ENCODE data around the gene RAB28. TPM values are rescaled to one million over a fixed set of nuclear protein-coding genes. Genes with fewer than 3 reads are reported as not detected.

The RAB28 gene
- total and polyA plus RNA-seq, 9 of the 15 experiments (the other 6 are each of a cell fraction or from before 2014, with no cell fraction given) = 6.7 to 40.4 (median 23.0) TPM

DNA sequence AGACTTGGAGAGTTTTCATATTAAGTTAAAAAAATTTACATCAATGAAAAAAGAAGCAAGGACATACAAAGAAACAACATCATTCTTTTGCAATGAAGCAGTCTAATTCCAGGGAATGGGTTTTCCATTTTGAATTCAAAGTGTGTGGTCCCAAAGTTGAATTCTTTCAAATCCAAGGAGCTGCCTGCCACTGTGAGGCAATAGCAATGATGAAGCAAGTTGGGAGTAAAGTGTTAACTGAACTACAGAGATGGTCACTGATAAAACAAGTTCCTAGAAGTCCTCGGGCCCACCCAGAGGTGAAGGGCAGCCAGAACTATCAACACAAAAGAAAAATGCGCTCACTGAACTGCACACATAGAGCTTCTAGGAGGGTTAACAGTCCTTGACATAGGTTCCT, 115.9 kb downstream of the RAB28 start (continued):
- TF ChIP-seq TSC22D4 (tag; IDR thresholded peaks at IDR 0.05) = no peak
- no peak for TF ChIP-seq NR1H2 (CRISPR knock-in tag; IDR thresholded peaks at IDR 0.05)
- TF ChIP-seq MXI1 (IDR thresholded peaks at IDR 0.05; ENCODE audit: low read depth, low read length) = no peak
- peak; percentile 34; the same call in 1 of the 2 replicates for TF ChIP-seq CBFA2T2 (conservative IDR thresholded peaks at IDR 0.05)
- no peak for TF ChIP-seq WHSC1 (IDR thresholded peaks at IDR 0.05; ENCODE audit: low read length)
- TF ChIP-seq, protein P1, sequence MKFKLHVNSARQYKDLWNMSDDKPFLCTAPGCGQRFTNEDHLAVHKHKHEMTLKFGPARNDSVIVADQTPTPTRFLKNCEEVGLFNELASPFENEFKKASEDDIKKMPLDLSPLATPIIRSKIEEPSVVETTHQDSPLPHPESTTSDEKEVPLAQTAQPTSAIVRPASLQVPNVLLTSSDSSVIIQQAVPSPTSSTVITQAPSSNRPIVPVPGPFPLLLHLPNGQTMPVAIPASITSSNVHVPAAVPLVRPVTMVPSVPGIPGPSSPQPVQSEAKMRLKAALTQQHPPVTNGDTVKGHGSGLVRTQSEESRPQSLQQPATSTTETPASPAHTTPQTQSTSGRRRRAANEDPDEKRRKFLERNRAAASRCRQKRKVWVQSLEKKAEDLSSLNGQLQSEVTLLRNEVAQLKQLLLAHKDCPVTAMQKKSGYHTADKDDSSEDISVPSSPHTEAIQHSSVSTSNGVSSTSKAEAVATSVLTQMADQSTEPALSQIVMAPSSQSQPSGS (CRISPR knock-in tag; IDR thresholded peaks at IDR 0.05) = no peak
- TF ChIP-seq GABPB1 (CRISPR knock-in tag; IDR thresholded peaks at IDR 0.05) = no peak
- TF ChIP-seq MAFF (IDR thresholded peaks at IDR 0.05; ENCODE audit: low read length) = peak; percentile 65; the same call in 1 of the 2 replicates
- TF ChIP-seq SMARCE1 (IDR thresholded peaks at IDR 0.05) = peak; percentile 88
- TF ChIP-seq NCOA4 (IDR thresholded peaks at IDR 0.05; ENCODE audit: partially characterized antibody) = no peak
- no peak for TF ChIP-seq KAT8 (IDR thresholded peaks at IDR 0.05; ENCODE audit: low read depth)
- peak; percentile 69 for TF ChIP-seq MAFK (IDR thresholded peaks at IDR 0.05; ENCODE audit: low read length)
- TF ChIP-seq, protein P2, sequence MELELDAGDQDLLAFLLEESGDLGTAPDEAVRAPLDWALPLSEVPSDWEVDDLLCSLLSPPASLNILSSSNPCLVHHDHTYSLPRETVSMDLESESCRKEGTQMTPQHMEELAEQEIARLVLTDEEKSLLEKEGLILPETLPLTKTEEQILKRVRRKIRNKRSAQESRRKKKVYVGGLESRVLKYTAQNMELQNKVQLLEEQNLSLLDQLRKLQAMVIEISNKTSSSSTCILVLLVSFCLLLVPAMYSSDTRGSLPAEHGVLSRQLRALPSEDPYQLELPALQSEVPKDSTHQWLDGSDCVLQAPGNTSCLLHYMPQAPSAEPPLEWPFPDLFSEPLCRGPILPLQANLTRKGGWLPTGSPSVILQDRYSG (tag; conservative IDR thresholded peaks at IDR 0.05; ENCODE audit: low read depth) = no peak
- TF ChIP-seq, protein P3, sequence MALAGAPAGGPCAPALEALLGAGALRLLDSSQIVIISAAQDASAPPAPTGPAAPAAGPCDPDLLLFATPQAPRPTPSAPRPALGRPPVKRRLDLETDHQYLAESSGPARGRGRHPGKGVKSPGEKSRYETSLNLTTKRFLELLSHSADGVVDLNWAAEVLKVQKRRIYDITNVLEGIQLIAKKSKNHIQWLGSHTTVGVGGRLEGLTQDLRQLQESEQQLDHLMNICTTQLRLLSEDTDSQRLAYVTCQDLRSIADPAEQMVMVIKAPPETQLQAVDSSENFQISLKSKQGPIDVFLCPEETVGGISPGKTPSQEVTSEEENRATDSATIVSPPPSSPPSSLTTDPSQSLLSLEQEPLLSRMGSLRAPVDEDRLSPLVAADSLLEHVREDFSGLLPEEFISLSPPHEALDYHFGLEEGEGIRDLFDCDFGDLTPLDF (CRISPR knock-in tag; IDR thresholded peaks at IDR 0.05) = no peak
- TF ChIP-seq RNF2 (IDR thresholded peaks at IDR 0.05) = peak; percentile 87
- TF ChIP-seq, protein P4, sequence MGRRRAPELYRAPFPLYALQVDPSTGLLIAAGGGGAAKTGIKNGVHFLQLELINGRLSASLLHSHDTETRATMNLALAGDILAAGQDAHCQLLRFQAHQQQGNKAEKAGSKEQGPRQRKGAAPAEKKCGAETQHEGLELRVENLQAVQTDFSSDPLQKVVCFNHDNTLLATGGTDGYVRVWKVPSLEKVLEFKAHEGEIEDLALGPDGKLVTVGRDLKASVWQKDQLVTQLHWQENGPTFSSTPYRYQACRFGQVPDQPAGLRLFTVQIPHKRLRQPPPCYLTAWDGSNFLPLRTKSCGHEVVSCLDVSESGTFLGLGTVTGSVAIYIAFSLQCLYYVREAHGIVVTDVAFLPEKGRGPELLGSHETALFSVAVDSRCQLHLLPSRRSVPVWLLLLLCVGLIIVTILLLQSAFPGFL (CRISPR knock-in tag; IDR thresholded peaks at IDR 0.05) = no peak
- no peak for TF ChIP-seq SAP30 (IDR thresholded peaks at IDR 0.05; ENCODE audit: borderline replicate concordance, insufficient read depth, low read depth, low read length, poor library complexity, severe bottlenecking)
- peak; percentile 84; the same call in 1 of the 2 replicates for TF ChIP-seq FOXM1 (IDR thresholded peaks at IDR 0.05; ENCODE audit: low read depth)
- TF ChIP-seq FOXM1 (CRISPR knock-in tag; IDR thresholded peaks at IDR 0.05; ENCODE audit: low read depth) = no peak
- TF ChIP-seq SIX5 (IDR thresholded peaks at IDR 0.05; ENCODE audit: borderline replicate concordance in 1 of 2, insufficient read depth in 1 of 2, low read depth in 1 of 2, low read length in 2 of 2) = no peak
- TF ChIP-seq, protein P5, sequence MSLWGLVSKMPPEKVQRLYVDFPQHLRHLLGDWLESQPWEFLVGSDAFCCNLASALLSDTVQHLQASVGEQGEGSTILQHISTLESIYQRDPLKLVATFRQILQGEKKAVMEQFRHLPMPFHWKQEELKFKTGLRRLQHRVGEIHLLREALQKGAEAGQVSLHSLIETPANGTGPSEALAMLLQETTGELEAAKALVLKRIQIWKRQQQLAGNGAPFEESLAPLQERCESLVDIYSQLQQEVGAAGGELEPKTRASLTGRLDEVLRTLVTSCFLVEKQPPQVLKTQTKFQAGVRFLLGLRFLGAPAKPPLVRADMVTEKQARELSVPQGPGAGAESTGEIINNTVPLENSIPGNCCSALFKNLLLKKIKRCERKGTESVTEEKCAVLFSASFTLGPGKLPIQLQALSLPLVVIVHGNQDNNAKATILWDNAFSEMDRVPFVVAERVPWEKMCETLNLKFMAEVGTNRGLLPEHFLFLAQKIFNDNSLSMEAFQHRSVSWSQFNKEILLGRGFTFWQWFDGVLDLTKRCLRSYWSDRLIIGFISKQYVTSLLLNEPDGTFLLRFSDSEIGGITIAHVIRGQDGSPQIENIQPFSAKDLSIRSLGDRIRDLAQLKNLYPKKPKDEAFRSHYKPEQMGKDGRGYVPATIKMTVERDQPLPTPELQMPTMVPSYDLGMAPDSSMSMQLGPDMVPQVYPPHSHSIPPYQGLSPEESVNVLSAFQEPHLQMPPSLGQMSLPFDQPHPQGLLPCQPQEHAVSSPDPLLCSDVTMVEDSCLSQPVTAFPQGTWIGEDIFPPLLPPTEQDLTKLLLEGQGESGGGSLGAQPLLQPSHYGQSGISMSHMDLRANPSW (CRISPR knock-in tag; IDR thresholded peaks at IDR 0.05) = no peak
- no peak for TF ChIP-seq KHSRP (IDR thresholded peaks at IDR 0.05)
- peak; percentile 75; the same call in 1 of the 2 replicates for TF ChIP-seq ATF7 (IDR thresholded peaks at IDR 0.05)
- TF ChIP-seq HNRNPK (IDR thresholded peaks at IDR 0.05; ENCODE audit: low read depth, low read length, poor library complexity, severe bottlenecking) = no peak
